ENCODE data around the gene DNAI1.

The DNAI1 gene

GRCh38 chr9:34546834-34547827, 88.5 kb downstream of the DNAI1 start:
- no peak for DNase-seq

- no peak for DNase-seq
Observed at GRCh38 chr9:34547960-34548611, 89.5 kb downstream of the DNAI1 start.

- no peak for DNase-seq
Observed at GRCh38 chr9:34549407-34549732, 90.8 kb downstream of the DNAI1 start.

- DNase-seq, result no peak
Observed at GRCh38 chr9:34550016-34550680, 91.5 kb downstream of the DNAI1 start.

GRCh38 chr9:34550681-34551270, 92.2 kb downstream of the DNAI1 start:
- no peak for DNase-seq

- DNase-seq, result no peak
Observed at GRCh38 chr9:34551751-34552605, 93.4 kb downstream of the DNAI1 start.

GRCh38 chr9:34552606-34552981, 94.0 kb downstream of the DNAI1 start:
- no peak for DNase-seq

GRCh38 chr9:34552986-34553385, 94.4 kb downstream of the DNAI1 start:
- no peak for DNase-seq

GRCh38 chr9:34553511-34554021, 95.0 kb downstream of the DNAI1 start:
- no peak for DNase-seq

GRCh38 chr9:34554211-34555001, 95.8 kb downstream of the DNAI1 start:
- no peak for DNase-seq

- no peak for DNase-seq
Observed at GRCh38 chr9:34555002-34555348, 96.4 kb downstream of the DNAI1 start.

GRCh38 chr9:34555500-34555899, 96.9 kb downstream of the DNAI1 start:
- no peak for DNase-seq

- no peak for DNase-seq
Observed at GRCh38 chr9:34555936-34556525, 97.4 kb downstream of the DNAI1 start.

- DNase-seq, result no peak
Observed at GRCh38 chr9:34556949-34557348, 98.3 kb downstream of the DNAI1 start.

GRCh38 chr9:34557426-34558321, 99.1 kb downstream of the DNAI1 start:
- no peak for DNase-seq

GRCh38 chr9:34558364-34558763, 99.8 kb downstream of the DNAI1 start:
- no peak for DNase-seq

- no peak for DNase-seq
Observed at GRCh38 chr9:34558919-34559623, 100.5 kb downstream of the DNAI1 start.

- no peak for DNase-seq
Observed at GRCh38 chr9:34559624-34560455, 101.2 kb downstream of the DNAI1 start.

Measured in CD4-positive, alpha-beta T cell treated with Interleukin-15 for 1 hour (primary cell).